Measurements from ENCODE around the gene NDUFA12.
A peak's percentile ranks its signal among the peaks of the same experiment; 100 is the strongest.
"Not testable (repeated sequence)": the region's sequence is repeated elsewhere in the genome, so short reads cannot be mapped to it uniquely, and the experiment has no call there.

Gene NDUFA12

GRCh38 chr12:94994312-94994711 is 9.2 kb downstream of the NDUFA12 start:
- TF ChIP-seq PRDM1 (tag by site-specific recombination; IDR thresholded peaks at IDR 0.05) (peak; percentile 31; the same call in 1 of the 2 replicates), ZFHX2 (tag by site-specific recombination; conservative IDR thresholded peaks at IDR 0.05) (no peak), GLIS1 (tag by site-specific recombination; IDR thresholded peaks at IDR 0.05) (0 out of 2 replicates have a peak, but pooled peaks have one; percentile 39), ZNF394 (tag by site-specific recombination; IDR thresholded peaks at IDR 0.05; ENCODE audit: borderline replicate concordance) (peak; percentile 83), ZNF660 (tag by site-specific recombination; IDR thresholded peaks at IDR 0.05) (0 out of 2 replicates have a peak, but pooled peaks have one; percentile 19)
- CTCF ChIA-PET, result interaction anchor here (0.7 to 1.5 kb wide), 3 partner anchors 9 to 36 kb away, joined by 3 to 5 read pairs (median 3); partner anchors contain the start of gene NDUFA12
- POLR2A ChIA-PET, result interaction anchor here (0.9 to 1.4 kb wide), 2 partner anchors 9 to 480 kb away, joined by 6 to 10 read pairs; partner anchors contain the start of genes METAP2 and NDUFA12
- H3K27ac ChIP-seq (ENCODE audit: extremely low read depth, low read depth, low read length), result no peak overlapping the region
- H3K4me3 ChIP-seq (ENCODE audit: low read depth, low read length), result no peak overlapping the region
- no peaks in the 10 kb centered on the region for H3K9me3 ChIP-seq (ENCODE audit: control insufficient read depth, insufficient read depth, low read depth, low read length)
- no peaks in the 10 kb centered on the region for H3K4me1 ChIP-seq (ENCODE audit: control insufficient read depth, insufficient read depth, low read length)
- H3K36me3 ChIP-seq (ENCODE audit: control insufficient read depth in 2 of 2, insufficient read depth in 1 of 2, low read length in 2 of 2), result peaks cover 13 to 23% of the 10 kb centered on the region in 2 experiments; a peak in 2 of 3 replicates

GRCh38 chr12:94993855-94994254 is 9.6 kb downstream of the NDUFA12 start:
- not testable (repeated sequence) for H3K9me3 ChIP-seq (ENCODE audit: control insufficient read depth, insufficient read depth, low read depth, low read length); H3K27ac ChIP-seq (ENCODE audit: extremely low read depth, low read depth, low read length); H3K4me3 ChIP-seq (ENCODE audit: low read depth, low read length); H3K4me1 ChIP-seq (ENCODE audit: control insufficient read depth, insufficient read depth, low read length)
- POLR2A ChIA-PET, result interaction anchor here (0.9 to 1.4 kb wide), 2 partner anchors 10 to 480 kb away, joined by 6 to 10 read pairs; partner anchors contain the start of genes METAP2 and NDUFA12
- H3K36me3 ChIP-seq (ENCODE audit: control insufficient read depth in 2 of 2, insufficient read depth in 1 of 2, low read length in 2 of 2), result peaks cover 13 to 23% of the 10 kb centered on the region in 2 experiments; a peak in 2 of 3 replicates
- CTCF ChIA-PET, result interaction anchor here (0.7 to 1.0 kb wide), 2 partner anchors 10 to 35 kb away, joined by 3 to 5 read pairs; partner anchors contain the start of gene NDUFA12

GRCh38 chr12:94990222-94990621 is 13.3 kb downstream of the NDUFA12 start:
- TF ChIP-seq ZNF677 (tag by site-specific recombination; IDR thresholded peaks at IDR 0.05), result no peak
- TF ChIP-seq ZNF239 (tag by site-specific recombination; IDR thresholded peaks at IDR 0.05), result no peak
- TF ChIP-seq ZNF544 (tag by site-specific recombination; IDR thresholded peaks at IDR 0.05), result no peak
- no peak for TF ChIP-seq KLF17 (tag by site-specific recombination; IDR thresholded peaks at IDR 0.05)
- no peak for TF ChIP-seq ZNF596 (tag by site-specific recombination; IDR thresholded peaks at IDR 0.05)
- no peak for TF ChIP-seq ZFP37 (tag by site-specific recombination; IDR thresholded peaks at IDR 0.05)
- TF ChIP-seq EGR2 (tag by site-specific recombination; IDR thresholded peaks at IDR 0.05; ENCODE audit: low read depth), result no peak
- no peak for TF ChIP-seq ZNF10 (tag by site-specific recombination; IDR thresholded peaks at IDR 0.05)
- Histone ChIP-seq H3K27ac (ENCODE audit: extremely low read depth, low read depth, low read length) (no peak overlapping the region), H3K9me3 (ENCODE audit: control insufficient read depth, insufficient read depth, low read depth, low read length) (no peaks in the 10 kb centered on the region), H3K4me1 (ENCODE audit: control insufficient read depth, insufficient read depth, low read length) (no peaks in the 10 kb centered on the region), H3K4me3 (ENCODE audit: low read depth, low read length) (no peak overlapping the region), H3K36me3 (ENCODE audit: control insufficient read depth in 2 of 2, insufficient read depth in 1 of 2, low read length in 2 of 2) (peaks cover 3 to 22% of the 10 kb centered on the region in 2 experiments; a peak in 2 of 3 replicates)
- ChIA-PET CTCF (no interaction called here), POLR2A (interaction anchor here (0.5 to 1.9 kb wide), 3 partner anchors 9 to 69 kb away, joined by 3 to 6 read pairs (median 4); partner anchors contain the start of gene NDUFA12)

- ChIA-PET CTCF (no interaction called here), POLR2A (interaction anchor here (1.9 kb wide), 1 partner anchor 15 kb away, joined by 6 read pairs; the partner anchor contains the start of gene NDUFA12)
- Histone ChIP-seq H3K4me1 (ENCODE audit: control insufficient read depth, insufficient read depth, low read length) (no peaks in the 10 kb centered on the region), H3K27ac (ENCODE audit: extremely low read depth, low read depth, low read length) (no peak overlapping the region), H3K36me3 (ENCODE audit: control insufficient read depth in 2 of 2, insufficient read depth in 1 of 2, low read length in 2 of 2) (peaks cover 3 to 14% of the 10 kb centered on the region in 2 experiments; a peak in 2 of 3 replicates), H3K4me3 (ENCODE audit: low read depth, low read length) (no peak overlapping the region), H3K9me3 (ENCODE audit: control insufficient read depth, insufficient read depth, low read depth, low read length) (no peaks in the 10 kb centered on the region)
- TF ChIP-seq ZNF48 (tag by site-specific recombination; IDR thresholded peaks at IDR 0.05) (no peak), ZNF423 (tag by site-specific recombination; IDR thresholded peaks at IDR 0.05) (no peak), ZNF2 (tag by site-specific recombination; IDR thresholded peaks at IDR 0.05) (no peak), PRDM6 (tag by site-specific recombination; IDR thresholded peaks at IDR 0.05) (no peak), ZNF830 (tag by site-specific recombination; IDR thresholded peaks at IDR 0.05; ENCODE audit: low read depth) (no peak), ZNF121 (tag by site-specific recombination; IDR thresholded peaks at IDR 0.05) (no peak), ZNF549 (tag by site-specific recombination; IDR thresholded peaks at IDR 0.05) (no peak), ZNF837 (tag by site-specific recombination; IDR thresholded peaks at IDR 0.05) (no peak), ZNF184 (tag by site-specific recombination; IDR thresholded peaks at IDR 0.05) (no peak), RBAK (tag by site-specific recombination; IDR thresholded peaks at IDR 0.05) (no peak), ZNF248 (tag by site-specific recombination; IDR thresholded peaks at IDR 0.05) (no peak), ZNF16 (tag by site-specific recombination; IDR thresholded peaks at IDR 0.05; ENCODE audit: low read depth) (no peak), ZNF624 (tag by site-specific recombination; IDR thresholded peaks at IDR 0.05) (no peak)
These were observed 15.0 kb downstream of the NDUFA12 start for GRCh38 chr12:94988471-94988870.
